HepG2 (cell line): ENCODE results near the gene ETV6.

Source experiments
- HOXD1 ChIP-seq: sonication (generic); formaldehyde crosslinking; IDR thresholded peaks from 2 replicates; pipeline ENCODE4 v1.5.0; 2020; ENCODE audit warnings: missing genetic modification reagents
- MXI1 ChIP-seq: IDR thresholded peaks from 3 replicates; pipeline ENCODE4 v1.6.1; 2012; ENCODE audit warnings: low read depth, low read length, inconsistent platforms, borderline replicate concordance
- NFE2L1 ChIP-seq: sonication (generic); formaldehyde crosslinking; IDR thresholded peaks from 2 replicates; pipeline ENCODE4 v1.4.0; 2020; ENCODE audit warnings: missing genetic modification reagents, mild to moderate bottlenecking, borderline replicate concordance
- TOPORS ChIP-seq: sonication (generic); formaldehyde crosslinking; IDR thresholded peaks from 2 replicates; pipeline ENCODE4 v1.8.0; 2023; ENCODE audit warnings: mild to moderate bottlenecking, missing genetic modification reagents
- ZNF333 ChIP-seq: sonication (generic); formaldehyde crosslinking; IDR thresholded peaks from 2 replicates; pipeline ENCODE4 v1.4.0; 2020; ENCODE audit warnings: mild to moderate bottlenecking, missing genetic modification reagents, borderline replicate concordance
- TF ChIP-seq, protein P1 (sequence below): sonication (generic); formaldehyde crosslinking; conservative IDR thresholded peaks from 2 replicates; pipeline ENCODE4 v1.4.0; 2020; ENCODE audit warnings: missing genetic modification reagents
- TF ChIP-seq, protein P2 (sequence below): IDR thresholded peaks from 2 replicates; pipeline ENCODE4 v1.6.1; 2012; ENCODE audit warnings: inconsistent platforms

DNA sequence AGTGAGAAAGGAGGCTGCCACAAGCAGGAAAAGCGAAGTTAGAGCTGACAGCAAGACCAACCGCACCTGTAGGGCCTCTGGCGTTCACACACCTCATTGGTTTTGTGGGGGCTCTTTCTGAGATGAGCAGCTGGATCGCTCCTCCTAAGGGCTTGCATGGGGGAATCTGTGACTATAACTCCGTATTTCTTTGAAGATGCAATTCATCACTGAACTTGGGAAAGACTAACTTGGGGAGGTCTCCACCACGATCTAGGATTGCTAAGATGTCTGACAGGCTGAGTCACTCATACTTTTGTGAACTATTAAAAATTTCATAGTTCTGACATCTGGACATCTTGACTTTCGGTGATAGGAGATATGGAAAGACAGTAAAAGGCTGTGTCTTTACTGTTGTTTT lies 173.6 kb downstream of the ETV6 start:
- no peak for TF ChIP-seq ZNF333 (CRISPR knock-in tag)
- TF ChIP-seq NFE2L1 (CRISPR knock-in tag), result no peak
- TF ChIP-seq, protein P1, sequence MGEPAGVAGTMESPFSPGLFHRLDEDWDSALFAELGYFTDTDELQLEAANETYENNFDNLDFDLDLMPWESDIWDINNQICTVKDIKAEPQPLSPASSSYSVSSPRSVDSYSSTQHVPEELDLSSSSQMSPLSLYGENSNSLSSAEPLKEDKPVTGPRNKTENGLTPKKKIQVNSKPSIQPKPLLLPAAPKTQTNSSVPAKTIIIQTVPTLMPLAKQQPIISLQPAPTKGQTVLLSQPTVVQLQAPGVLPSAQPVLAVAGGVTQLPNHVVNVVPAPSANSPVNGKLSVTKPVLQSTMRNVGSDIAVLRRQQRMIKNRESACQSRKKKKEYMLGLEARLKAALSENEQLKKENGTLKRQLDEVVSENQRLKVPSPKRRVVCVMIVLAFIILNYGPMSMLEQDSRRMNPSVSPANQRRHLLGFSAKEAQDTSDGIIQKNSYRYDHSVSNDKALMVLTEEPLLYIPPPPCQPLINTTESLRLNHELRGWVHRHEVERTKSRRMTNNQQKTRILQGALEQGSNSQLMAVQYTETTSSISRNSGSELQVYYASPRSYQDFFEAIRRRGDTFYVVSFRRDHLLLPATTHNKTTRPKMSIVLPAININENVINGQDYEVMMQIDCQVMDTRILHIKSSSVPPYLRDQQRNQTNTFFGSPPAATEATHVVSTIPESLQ, result no peak
- no peak for TF ChIP-seq MXI1
- TF ChIP-seq, protein P2, sequence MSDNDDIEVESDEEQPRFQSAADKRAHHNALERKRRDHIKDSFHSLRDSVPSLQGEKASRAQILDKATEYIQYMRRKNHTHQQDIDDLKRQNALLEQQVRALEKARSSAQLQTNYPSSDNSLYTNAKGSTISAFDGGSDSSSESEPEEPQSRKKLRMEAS, result no peak
- no peak for TF ChIP-seq TOPORS
- TF ChIP-seq HOXD1 (CRISPR knock-in tag), result no peak
